ENCODE data around the gene MCUR1. TPM values are rescaled to one million over a fixed set of nuclear protein-coding genes. Genes with fewer than 3 reads are reported as not detected.

The MCUR1 gene
- total RNA-seq, 2 experiments from 2014 or later: 3.2 to 4.5 TPM

- TF ChIP-seq CTCF (IDR thresholded peaks at IDR 0.05): no peak
- peaks cover 18% of the 10 kb centered on the region for H3K4me1 ChIP-seq (ENCODE audit: insufficient read depth, low read length)
- CTCF ChIA-PET: interaction anchor here (1.6 to 3.5 kb wide), 3 partner anchors 20 to 240 kb away, joined by 4 to 14 read pairs (median 9); partner anchors contain the start of genes NOL7 and SIRT5
- peak overlapping the region; percentile 89 for H3K4me3 Mint-ChIP-seq
- H3K9me3 Mint-ChIP-seq: no peaks in the 10 kb centered on the region
- H3K9me3 ChIP-seq (ENCODE audit: control insufficient read depth in 1 of 2, insufficient read depth in 1 of 2, low read length in 2 of 2): no peaks in the 10 kb centered on the region
- POLR2A ChIA-PET: interaction anchor here (0.5 to 2.3 kb wide), 11 partner anchors 37 to 1379 kb away, joined by 3 to 17 read pairs (median 4); partner anchors contain the start of genes NOL7, SIRT5 and TBC1D7
- no peaks in the 10 kb centered on the region for H3K27me3 Mint-ChIP-seq
- H3K36me3 Mint-ChIP-seq (ENCODE audit: low read depth): peaks cover 7% of the 10 kb centered on the region
- H3K36me3 ChIP-seq (ENCODE audit: insufficient read depth, low read length): no peaks in the 10 kb centered on the region
- intact Hi-C loops (cut with DNase I, micrococcal nuclease): loop anchor here (1.0 to 10.0 kb wide), 9 partner anchors 20 to 1847 kb away; partner anchors contain the start of genes CD83 (in 1 of the 2), DTNBP1 (in 1 of the 2), GFOD1 (in 1 of the 2) and HIVEP1 (in 1 of the 2)
- DNase-seq: peak in 3 of 14 experiments; percentile 5 to 34 (median 25)
- no peak for ATAC-seq (ENCODE audit: poor library complexity)
- H3K4me1 Mint-ChIP-seq (ENCODE audit: low read depth): peaks cover 37% of the 10 kb centered on the region
- H3K27ac ChIP-seq (ENCODE audit: low read depth in 1 of 2, low read length in 2 of 2): peak overlapping the region; percentile 62 to 80
- H3K27ac Mint-ChIP-seq: peak overlapping the region; percentile 86
- H3K27me3 ChIP-seq (ENCODE audit: control insufficient read depth in 1 of 2, insufficient read depth in 2 of 2, low read length in 2 of 2): no peaks in the 10 kb centered on the region
- peak overlapping the region; percentile 70 for H3K4me3 ChIP-seq (ENCODE audit: low read length)
Observed at GRCh38 chr6:13814938-13815575, 700 bp upstream of the MCUR1 start.

- CTCF ChIA-PET: interaction anchor here (0.7 to 3.5 kb wide), 5 partner anchors 11 to 239 kb away, joined by 3 to 14 read pairs (median 4); partner anchors contain the start of genes NOL7 and SIRT5
- H3K4me3 ChIP-seq (ENCODE audit: low read length): peak overlapping the region; percentile 70
- peak overlapping the region in 1 of 2 donors; percentile 15 for H3K27ac ChIP-seq (ENCODE audit: low read depth in 1 of 2, low read length in 2 of 2)
- Mint-ChIP-seq H3K27me3 (no peaks in the 10 kb centered on the region), H3K4me3 (peak overlapping the region; percentile 90), H3K27ac (peak overlapping the region; percentile 77), H3K4me1 (ENCODE audit: low read depth) (peaks cover 37% of the 10 kb centered on the region), H3K36me3 (ENCODE audit: low read depth) (peaks cover 7% of the 10 kb centered on the region), H3K9me3 (no peaks in the 10 kb centered on the region)
- H3K27me3 ChIP-seq (ENCODE audit: control insufficient read depth in 1 of 2, insufficient read depth in 2 of 2, low read length in 2 of 2): no peaks in the 10 kb centered on the region
- no peaks in the 10 kb centered on the region for H3K9me3 ChIP-seq (ENCODE audit: control insufficient read depth in 1 of 2, insufficient read depth in 1 of 2, low read length in 2 of 2)
- ATAC-seq (ENCODE audit: poor library complexity) (peak; percentile 20), DNase-seq (peak in 12 of 14 experiments; percentile 1 to 50 (median 8))
- POLR2A ChIA-PET: interaction anchor here (0.6 to 2.3 kb wide), 12 partner anchors 8 to 485 kb away, joined by 3 to 17 read pairs (median 4); partner anchors contain the start of genes NOL7, SIRT5 and TBC1D7
- intact Hi-C loops (cut with DNase I, micrococcal nuclease): loop anchor here (1.0 to 10.0 kb wide), 8 partner anchors 18 to 1849 kb away; partner anchors contain the start of genes CD83 (in 1 of the 2), DTNBP1 (in 1 of the 2), HIVEP1 (in 1 of the 2) and RANBP9 (in 1 of the 2)
- peaks cover 18% of the 10 kb centered on the region for H3K4me1 ChIP-seq (ENCODE audit: insufficient read depth, low read length)
- H3K36me3 ChIP-seq (ENCODE audit: insufficient read depth, low read length): no peaks in the 10 kb centered on the region
- TF ChIP-seq CTCF (IDR thresholded peaks at IDR 0.05): no peak
Observed at GRCh38 chr6:13813621-13814175, 659 bp downstream of the MCUR1 start.

GRCh38 chr6:13813026-13813425 lies 1.3 kb downstream of the MCUR1 start:
- Mint-ChIP-seq H3K9me3 (no peaks in the 10 kb centered on the region), H3K27me3 (no peaks in the 10 kb centered on the region), H3K4me3 (peak overlapping the region; percentile 90), H3K27ac (peak overlapping the region; percentile 77), H3K4me1 (ENCODE audit: low read depth) (peaks cover 42% of the 10 kb centered on the region), H3K36me3 (ENCODE audit: low read depth) (peaks cover 12% of the 10 kb centered on the region)
- Histone ChIP-seq H3K27ac (ENCODE audit: low read depth in 1 of 2, low read length in 2 of 2) (no peak overlapping the region), H3K27me3 (ENCODE audit: control insufficient read depth in 1 of 2, insufficient read depth in 2 of 2, low read length in 2 of 2) (no peaks in the 10 kb centered on the region), H3K4me3 (ENCODE audit: low read length) (peak overlapping the region; percentile 70), H3K4me1 (ENCODE audit: insufficient read depth, low read length) (peaks cover 18% of the 10 kb centered on the region), H3K9me3 (ENCODE audit: control insufficient read depth in 1 of 2, insufficient read depth in 1 of 2, low read length in 2 of 2) (no peaks in the 10 kb centered on the region), H3K36me3 (ENCODE audit: insufficient read depth, low read length) (no peaks in the 10 kb centered on the region)
- intact Hi-C loops (cut with DNase I, micrococcal nuclease): loop anchor here in 1 of 2 experiments (5.0 to 10.0 kb wide), 5 partner anchors 101 to 1849 kb away; partner anchors contain the start of genes DTNBP1, HIVEP1 and RANBP9
- no peak for TF ChIP-seq CTCF (IDR thresholded peaks at IDR 0.05)
- no peak for DNase-seq
- ChIA-PET POLR2A (interaction anchor here (0.9 to 2.3 kb wide), 7 partner anchors 11 to 485 kb away, joined by 3 to 17 read pairs (median 7); partner anchors contain the start of genes NOL7, SIRT5 and TBC1D7), CTCF (interaction anchor here (0.7 to 3.5 kb wide), 2 partner anchors 18 to 238 kb away, joined by 3 to 14 read pairs; partner anchors contain the start of gene SIRT5)
- no peak for ATAC-seq (ENCODE audit: poor library complexity)

All from CD4-positive, alpha-beta T cell (primary cell).